Measurements from ENCODE around the gene AP2A2. TPM values are rescaled to one million over a fixed set of nuclear protein-coding genes. Genes with fewer than 3 reads are reported as not detected.

Gene AP2A2
- total RNA-seq, 1 experiment from 2014 or later, result 70.6 TPM

DNA sequence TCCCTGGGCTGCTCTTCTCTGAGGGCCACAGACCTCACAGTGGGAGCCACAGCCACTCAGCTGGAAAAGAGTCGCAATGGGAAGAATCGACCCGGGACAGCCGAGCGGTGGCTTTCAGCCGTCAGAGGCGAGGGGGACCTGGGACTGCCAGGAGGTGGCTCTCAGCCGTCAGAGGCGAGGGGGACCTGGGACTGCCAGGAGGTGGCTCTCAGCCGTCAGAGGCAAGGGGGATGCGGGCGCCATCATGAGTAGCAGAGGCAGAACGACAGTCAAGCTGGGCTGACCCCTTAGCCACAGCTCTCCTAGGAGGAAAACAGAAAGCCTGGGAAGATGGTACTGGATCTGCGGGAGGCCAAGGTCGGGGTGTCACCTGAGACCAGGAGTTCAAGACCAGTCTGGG, 134.1 kb downstream of the AP2A2 start:
- DNase-seq (ENCODE audit: unreplicated experiment), result no peak
- H3K9me3 Mint-ChIP-seq (ENCODE audit: unreplicated experiment), result peaks cover 9% of the 10 kb centered on the region
- H3K27me3 Mint-ChIP-seq (ENCODE audit: insufficient read depth, unreplicated experiment), result no peaks in the 10 kb centered on the region
- H3K27ac Mint-ChIP-seq (ENCODE audit: low read depth, unreplicated experiment), result no peak overlapping the region
- intact Hi-C loops (cut with micrococcal nuclease), result no loop called here
- no peaks in the 10 kb centered on the region for H3K36me3 Mint-ChIP-seq (ENCODE audit: insufficient read depth, unreplicated experiment)
- no TSS peak for BruUV-seq (replicated peaks)
- peaks cover 12% of the 10 kb centered on the region for H3K4me1 Mint-ChIP-seq (ENCODE audit: insufficient read depth, unreplicated experiment)
- no peak for TF ChIP-seq CTCF (IDR thresholded peaks at IDR 0.05; ENCODE audit: unreplicated experiment)
- no peak overlapping the region for H3K4me3 Mint-ChIP-seq (ENCODE audit: unreplicated experiment)
- POLR2A ChIA-PET, result no interaction called here
- CTCF ChIA-PET, result interaction anchor here (0.6 to 3.4 kb wide), 3 partner anchors 9 to 364 kb away, joined by 3 to 22 read pairs (median 3); partner anchors contain the start of genes TMEM80 and TOLLIP

- no TSS peak for BruUV-seq (replicated peaks)
- ChIA-PET POLR2A (interaction anchor here (0.7 kb wide), 1 partner anchor 79 kb away, joined by 3 read pairs; no protein-coding TSS in a partner anchor), CTCF (interaction anchor here (0.6 to 3.4 kb wide), 2 partner anchors 8 to 9 kb away, joined by 3 to 22 read pairs; no protein-coding TSS in a partner anchor)
- H3K9me3 Mint-ChIP-seq (ENCODE audit: unreplicated experiment), result peaks cover 9% of the 10 kb centered on the region
- no peak for DNase-seq (ENCODE audit: unreplicated experiment)
- H3K27me3 Mint-ChIP-seq (ENCODE audit: insufficient read depth, unreplicated experiment), result no peaks in the 10 kb centered on the region
- no peaks in the 10 kb centered on the region for H3K36me3 Mint-ChIP-seq (ENCODE audit: insufficient read depth, unreplicated experiment)
- intact Hi-C loops (cut with micrococcal nuclease), result no loop called here
- peaks cover 12% of the 10 kb centered on the region for H3K4me1 Mint-ChIP-seq (ENCODE audit: insufficient read depth, unreplicated experiment)
- H3K27ac Mint-ChIP-seq (ENCODE audit: low read depth, unreplicated experiment), result peak overlapping the region; percentile 68
- no peak for TF ChIP-seq CTCF (IDR thresholded peaks at IDR 0.05; ENCODE audit: unreplicated experiment)
- peak overlapping the region; percentile 38 for H3K4me3 Mint-ChIP-seq (ENCODE audit: unreplicated experiment)
Observed at GRCh38 chr11:1060410-1060809, 134.7 kb downstream of the AP2A2 start.

DNA sequence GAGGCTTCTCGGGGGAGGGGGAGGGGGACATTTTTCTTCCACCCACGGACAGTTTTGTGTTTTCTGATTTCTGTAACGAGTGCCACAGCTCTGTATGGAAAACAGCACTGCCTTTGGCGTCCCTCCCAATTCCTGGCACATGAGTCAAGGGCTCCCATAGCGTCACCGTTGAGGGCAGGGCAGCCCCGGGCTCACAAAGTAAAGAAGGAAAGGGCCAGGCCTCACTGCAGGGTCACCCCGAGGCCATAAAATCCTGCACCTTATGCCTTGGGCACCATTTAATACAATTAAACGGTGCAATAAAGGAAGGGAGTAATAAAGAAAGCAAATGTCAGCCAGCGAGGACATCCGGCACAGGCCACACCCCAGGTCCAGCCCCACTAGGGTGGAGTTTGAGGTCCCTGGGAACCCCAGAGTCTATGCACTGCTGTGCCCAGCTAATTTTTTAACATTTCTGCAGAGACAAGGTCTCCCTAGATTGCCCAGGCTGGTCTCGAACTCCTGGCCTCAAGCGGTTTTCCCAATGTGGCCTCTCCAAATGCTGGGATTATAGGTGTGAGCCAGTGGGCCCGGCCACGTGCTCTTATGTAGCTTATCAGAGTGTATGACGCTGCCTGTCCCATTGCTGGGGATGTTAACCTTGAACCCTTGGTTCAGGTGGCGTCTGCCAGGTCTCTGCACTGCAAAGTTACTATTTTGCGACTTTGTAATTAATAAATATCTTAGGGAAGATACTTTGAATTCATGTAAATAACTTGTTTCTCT, 135.4 kb downstream of the AP2A2 start:
- CTCF ChIA-PET, result interaction anchor here (3.4 kb wide), 1 partner anchor 10 kb away, joined by 22 read pairs; no protein-coding TSS in a partner anchor
- TF ChIP-seq CTCF (IDR thresholded peaks at IDR 0.05; ENCODE audit: unreplicated experiment), result no peak
- no TSS peak for BruUV-seq (replicated peaks)
- POLR2A ChIA-PET, result interaction anchor here (0.7 to 1.2 kb wide), 2 partner anchors 12 to 79 kb away, joined by 3 to 4 read pairs; no protein-coding TSS in a partner anchor
- Mint-ChIP-seq H3K9me3 (ENCODE audit: unreplicated experiment) (peaks cover 9% of the 10 kb centered on the region), H3K4me1 (ENCODE audit: insufficient read depth, unreplicated experiment) (peaks cover 12% of the 10 kb centered on the region), H3K4me3 (ENCODE audit: unreplicated experiment) (peak overlapping the region; percentile 38), H3K27me3 (ENCODE audit: insufficient read depth, unreplicated experiment) (no peaks in the 10 kb centered on the region), H3K27ac (ENCODE audit: low read depth, unreplicated experiment) (peak overlapping the region; percentile 68), H3K36me3 (ENCODE audit: insufficient read depth, unreplicated experiment) (no peaks in the 10 kb centered on the region)
- DNase-seq (ENCODE audit: unreplicated experiment), result peak; percentile 84
- intact Hi-C loops (cut with micrococcal nuclease), result no loop called here

Other genes with a start within 250 kb of the AP2A2 start
- 46.8 and 54.1 TPM in 2 replicates for gene DEAF1, start 230.6 kb upstream of the AP2A2 start, total RNA-seq (2022)
- 12.2 and 12.8 TPM in 2 replicates for gene TMEM80, start 230.1 kb upstream of the AP2A2 start, total RNA-seq (2022)
- 109 and 119 TPM in 2 replicates for gene EPS8L2, start 219.6 kb upstream of the AP2A2 start, total RNA-seq (2022)
- 93.8 and 137 TPM in 2 replicates for gene TALDO1, start 178.4 kb upstream of the AP2A2 start, total RNA-seq (2022)
- 54.6 and 67.7 TPM in 2 replicates for gene GATD1, start 148.4 kb upstream of the AP2A2 start, total RNA-seq (2022)
- gene CEND1, start 135.8 kb upstream of the AP2A2 start, total RNA-seq (2022), result not detected in 2 replicates
- gene SLC25A22, start 127.6 kb upstream of the AP2A2 start, total RNA-seq (2022), result 34.0 and 36.5 TPM in 2 replicates
- 15.8 and 22.1 TPM in 2 replicates for gene PIDD1, start 120.6 kb upstream of the AP2A2 start, total RNA-seq (2022)
- 1,886 and 2,142 TPM in 2 replicates for gene RPLP2, start 115.9 kb upstream of the AP2A2 start, total RNA-seq (2022)
- 100 and 112 TPM in 2 replicates for gene PNPLA2, start 107.0 kb upstream of the AP2A2 start, total RNA-seq (2022)
- gene CRACR2B, start 98.0 kb upstream of the AP2A2 start, total RNA-seq (2022), result 1.2 and 1.9 TPM in 2 replicates
- 404 and 412 TPM in 2 replicates for gene CD151, start 92.9 kb upstream of the AP2A2 start, total RNA-seq (2022)
- 96.9 and 118 TPM in 2 replicates for gene POLR2L, start 83.3 kb upstream of the AP2A2 start, total RNA-seq (2022)
- 118 and 148 TPM in 2 replicates for gene TSPAN4, start 83.0 kb upstream of the AP2A2 start, total RNA-seq (2022)
- 82.1 and 94.8 TPM in 2 replicates for gene CHID1, start 15.1 kb upstream of the AP2A2 start, total RNA-seq (2022)
- gene MUC6, start 110.8 kb downstream of the AP2A2 start, total RNA-seq (2022), result not detected in 2 replicates
- gene MUC2, start 149.0 kb downstream of the AP2A2 start, total RNA-seq (2022), result 0.02 TPM in 2 replicates
- not detected in 2 replicates for gene MUC5AC, start 232.1 kb downstream of the AP2A2 start, total RNA-seq (2022)